GM18861 (cell line): ENCODE data around the gene HHAT.
"Not testable (repeated sequence)": the region's sequence is repeated elsewhere in the genome, so short reads cannot be mapped to it uniquely, and the experiment has no call there.

Experiments
- ATAC-seq: cut with Tn5 transposase; IDR thresholded peaks from one replicate; pipeline ENCODE4 v1.9.1; 2021; ENCODE audit not compliant: unreplicated experiment

The HHAT gene

GRCh38 chr1:210627755-210628154 lies 299.1 kb downstream of the HHAT start:
- ATAC-seq = no peak

GRCh38 chr1:210629276-210629675 lies 300.6 kb downstream of the HHAT start:
- ATAC-seq = no peak

GRCh38 chr1:210631399-210631798 lies 302.7 kb downstream of the HHAT start:
- no peak for ATAC-seq

GRCh38 chr1:210633140-210633539 lies 304.4 kb downstream of the HHAT start:
- ATAC-seq = no peak

GRCh38 chr1:210633636-210634035 lies 304.9 kb downstream of the HHAT start:
- ATAC-seq = no peak

- ATAC-seq = no peak
These were observed 306.4 kb downstream of the HHAT start for GRCh38 chr1:210635108-210635507.

- ATAC-seq = no peak
These were observed 312.9 kb downstream of the HHAT start for GRCh38 chr1:210641582-210641981.

- no peak for ATAC-seq
These were observed 317.0 kb downstream of the HHAT start for GRCh38 chr1:210645582-210646257.

GRCh38 chr1:210646258-210646616 lies 317.5 kb downstream of the HHAT start:
- no peak for ATAC-seq

- ATAC-seq = no peak
These were observed 319.0 kb downstream of the HHAT start for GRCh38 chr1:210647406-210648333.

- no peak for ATAC-seq
These were observed 320.0 kb downstream of the HHAT start for GRCh38 chr1:210648588-210649269.

- ATAC-seq = no peak
These were observed 321.7 kb downstream of the HHAT start for GRCh38 chr1:210650403-210650802.

GRCh38 chr1:210652329-210652954 lies 323.7 kb downstream of the HHAT start:
- ATAC-seq = no peak

GRCh38 chr1:210653771-210654170 lies 325.1 kb downstream of the HHAT start:
- no peak for ATAC-seq

- ATAC-seq = no peak
These were observed 325.7 kb downstream of the HHAT start for GRCh38 chr1:210654176-210654981.

GRCh38 chr1:210655511-210655910 lies 326.8 kb downstream of the HHAT start:
- ATAC-seq = no peak

GRCh38 chr1:210657806-210658205 lies 329.1 kb downstream of the HHAT start:
- ATAC-seq = no peak

GRCh38 chr1:210661520-210661919 lies 332.8 kb downstream of the HHAT start:
- not testable (repeated sequence) for ATAC-seq

GRCh38 chr1:210662291-210663050 lies 333.8 kb downstream of the HHAT start:
- no peak for ATAC-seq
